HG03139 (cell line): ENCODE measurements around the gene SMDT1.

ENCODE experiments used
- ATAC-seq: cut with Tn5 transposase; IDR thresholded peaks from one replicate; pipeline ENCODE4 v1.9.1; 2021; ENCODE audit not compliant: unreplicated experiment

SMDT1 gene

GRCh38 chr22:42079319-42080251, at the start of gene SMDT1:
SMDT1 (plus strand) TSS chr22:42079700; CDS start chr22:42079769, 69 bp downstream.
- peak; percentile 75 for ATAC-seq

- ATAC-seq: no peak
Measured at GRCh38 chr22:42033263-42034181, 46.0 kb upstream of the SMDT1 start.

- ATAC-seq: no peak
Measured at GRCh38 chr22:42035256-42035655, 44.2 kb upstream of the SMDT1 start.

- ATAC-seq: no peak
Measured at GRCh38 chr22:42039271-42039670, 40.2 kb upstream of the SMDT1 start.

GRCh38 chr22:42041784-42042183, 37.7 kb upstream of the SMDT1 start:
- no peak for ATAC-seq

- no peak for ATAC-seq
Measured at GRCh38 chr22:42050641-42051180, 28.8 kb upstream of the SMDT1 start.

GRCh38 chr22:42052765-42053164, 26.7 kb upstream of the SMDT1 start:
- ATAC-seq: no peak

GRCh38 chr22:42056757-42057511, 22.6 kb upstream of the SMDT1 start:
- no peak for ATAC-seq

GRCh38 chr22:42060489-42060888, 19.0 kb upstream of the SMDT1 start:
- no peak for ATAC-seq

- no peak for ATAC-seq
Measured at GRCh38 chr22:42061041-42061440, 18.5 kb upstream of the SMDT1 start.

- ATAC-seq: no peak
Measured at GRCh38 chr22:42062506-42063170, 16.9 kb upstream of the SMDT1 start.

GRCh38 chr22:42064629-42065028, 14.9 kb upstream of the SMDT1 start:
- no peak for ATAC-seq

GRCh38 chr22:42065438-42066125, 13.9 kb upstream of the SMDT1 start:
- ATAC-seq: no peak

- no peak for ATAC-seq
Measured at GRCh38 chr22:42066126-42066761, 13.3 kb upstream of the SMDT1 start.

GRCh38 chr22:42066937-42067336, 12.6 kb upstream of the SMDT1 start:
- ATAC-seq: no peak

- ATAC-seq: no peak
Measured at GRCh38 chr22:42067671-42068251, 11.7 kb upstream of the SMDT1 start.

GRCh38 chr22:42068291-42068690, 11.2 kb upstream of the SMDT1 start:
- ATAC-seq: no peak

GRCh38 chr22:42069801-42070516, 9.5 kb upstream of the SMDT1 start:
- no peak for ATAC-seq
